Skin epidermis (tissue), 12 donors: ENCODE measurements around the gene GATA6.
A peak's percentile ranks its signal among the peaks of the same experiment; 100 is the strongest.

ENCODE experiments used
- H3K27ac ChIP-seq, 21 experiments: fragments of 200-600 bp; sonication (generic) in 11 of 21; one replicate each; pipeline ENCODE4 v1.5.0; 2020; ENCODE audit warnings: mild to moderate bottlenecking in 3 of 21, inconsistent platforms in 2 of 21, moderate library complexity in 2 of 21
- H3K4me3 ChIP-seq, 7 experiments: fragments of 200-600 bp; sonication (generic) in 2 of 7; one replicate each; pipeline ENCODE4 v1.5.0; 2020; ENCODE audit warnings: inconsistent platforms in 2 of 7, mild to moderate bottlenecking in 2 of 7, moderate library complexity in 1 of 7

GATA6 gene

DNA sequence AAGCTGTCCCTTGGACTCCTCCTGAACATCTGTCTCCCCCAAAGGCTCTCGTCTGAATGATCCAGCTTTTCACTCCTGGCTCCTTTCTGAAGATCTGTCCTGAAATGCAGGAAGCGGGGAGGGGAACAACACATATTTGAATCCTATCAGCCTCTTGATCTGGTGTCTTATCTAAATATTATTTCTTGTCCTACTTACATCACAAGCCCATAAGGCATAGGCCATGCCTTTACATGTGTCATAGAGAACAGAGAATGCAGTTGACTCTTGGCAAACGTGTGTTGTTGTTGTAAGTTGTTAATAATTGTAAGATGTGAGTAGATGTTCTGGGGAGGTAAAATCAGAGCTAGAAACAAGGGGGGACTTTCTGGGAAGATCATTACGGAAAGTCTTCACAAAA is 57.4 kb downstream of the GATA6 start:
- Histone ChIP-seq H3K4me3 (no peak overlapping the region), H3K27ac (peak overlapping the region in 1 of 21 experiments; percentile 32)

GRCh38 chr18:22228976-22229375 is 59.6 kb downstream of the GATA6 start:
- H3K4me3 ChIP-seq: no peak overlapping the region
- H3K27ac ChIP-seq: no peak overlapping the region

DNA sequence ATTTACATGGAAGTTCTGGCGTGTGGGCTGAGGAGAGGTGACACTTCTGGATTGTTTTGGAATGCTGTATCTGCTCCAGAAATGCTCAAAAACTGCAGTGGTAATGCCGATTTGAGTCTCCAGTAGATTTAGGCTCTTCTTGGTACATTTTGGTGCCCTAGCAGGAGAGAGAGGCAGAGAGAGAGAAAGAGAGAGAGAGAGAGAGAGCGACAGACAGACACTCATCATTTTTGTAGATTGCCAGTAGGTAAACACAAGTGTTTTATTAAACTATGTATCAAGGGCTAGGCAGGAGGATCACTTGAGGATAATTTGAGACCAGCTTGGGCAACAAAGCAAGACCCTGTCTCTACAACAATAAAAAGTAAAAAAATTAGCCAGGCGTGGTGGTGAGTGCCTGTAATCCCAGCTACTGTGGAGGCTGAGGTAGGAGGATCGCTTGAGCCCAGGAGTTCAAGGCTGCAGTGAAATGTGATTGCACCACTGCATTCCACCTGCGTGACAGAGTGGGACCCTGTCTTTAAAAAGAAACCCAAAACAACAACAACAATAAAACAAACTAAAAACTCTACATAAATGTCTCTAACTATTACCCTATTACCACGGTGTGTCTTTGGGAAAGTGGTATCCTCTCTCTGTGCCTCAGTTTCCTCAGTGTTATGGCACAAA is 60.2 kb downstream of the GATA6 start:
- Histone ChIP-seq H3K27ac (no peak overlapping the region), H3K4me3 (no peak overlapping the region)

- Histone ChIP-seq H3K4me3 (no peak overlapping the region), H3K27ac (no peak overlapping the region)
These were observed 61.1 kb downstream of the GATA6 start for GRCh38 chr18:22230471-22230945.

- Histone ChIP-seq H3K4me3 (no peak overlapping the region), H3K27ac (no peak overlapping the region)
These were observed 63.9 kb downstream of the GATA6 start for GRCh38 chr18:22233266-22233665.

- Histone ChIP-seq H3K4me3 (no peak overlapping the region), H3K27ac (no peak overlapping the region)
These were observed 68.6 kb downstream of the GATA6 start for GRCh38 chr18:22238036-22238435.

DNA sequence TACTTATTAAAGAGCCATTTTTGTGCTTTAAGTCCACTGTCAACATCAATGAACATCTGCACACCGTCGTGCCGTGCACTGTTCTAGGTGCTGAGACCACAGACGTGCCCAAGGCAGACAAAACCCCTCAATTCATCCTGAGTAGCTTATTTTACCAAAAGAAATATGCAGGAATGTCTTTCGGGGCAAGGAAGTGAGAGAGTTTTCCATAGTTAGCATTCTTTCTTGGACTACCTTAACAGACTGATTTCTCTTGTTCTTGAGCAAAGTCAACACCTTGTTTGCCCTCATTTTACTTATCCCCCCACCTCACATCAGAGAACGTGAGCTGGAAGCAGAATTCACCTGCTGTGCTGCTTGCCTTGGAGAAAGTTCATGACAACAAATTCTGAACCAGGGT is 69.3 kb downstream of the GATA6 start:
- Histone ChIP-seq H3K27ac (no peak overlapping the region), H3K4me3 (no peak overlapping the region)

DNA sequence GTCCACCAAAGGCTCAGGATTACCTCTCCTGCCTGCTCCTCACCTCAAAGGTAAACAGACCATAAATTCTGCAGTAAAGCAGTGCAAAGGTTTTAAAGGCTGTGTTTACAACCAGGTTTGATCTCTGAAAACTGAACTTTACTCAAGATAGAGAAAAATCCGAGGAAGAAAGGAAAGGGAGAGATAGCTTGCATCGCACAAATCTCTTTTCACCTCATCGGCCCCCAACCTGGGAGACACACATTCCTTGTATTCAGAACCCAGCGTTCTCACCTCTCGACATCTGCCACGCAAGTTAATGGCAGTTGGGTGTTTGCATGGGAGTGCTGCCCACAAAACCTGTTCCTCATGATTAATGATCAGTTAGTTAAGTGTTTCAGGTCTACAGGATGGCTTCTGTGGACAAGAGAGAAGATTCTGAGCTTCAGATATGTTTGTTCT is 72.6 kb downstream of the GATA6 start:
- no peak overlapping the region for H3K4me3 ChIP-seq
- H3K27ac ChIP-seq: no peak overlapping the region

- no peak overlapping the region for H3K27ac ChIP-seq
- H3K4me3 ChIP-seq: no peak overlapping the region
These were observed 74.1 kb downstream of the GATA6 start for GRCh38 chr18:22243513-22243912.

- Histone ChIP-seq H3K27ac (no peak overlapping the region), H3K4me3 (no peak overlapping the region)
These were observed 80.6 kb downstream of the GATA6 start for GRCh38 chr18:22250026-22250425.

GRCh38 chr18:22250591-22250996 is 81.2 kb downstream of the GATA6 start:
- Histone ChIP-seq H3K27ac (no peak overlapping the region), H3K4me3 (no peak overlapping the region)
